Right ventricle myocardium inferior (tissue), 1 donor: ENCODE data around the gene PCBP3. TPM values are rescaled to one million over a fixed set of nuclear protein-coding genes. Genes with fewer than 3 reads are reported as not detected.
"Not testable (repeated sequence)": the region's sequence is repeated elsewhere in the genome, so short reads cannot be mapped to it uniquely, and the experiment has no call there.

Experiments used
- ATAC-seq: fragments of 200-7000 bp; cut with Tn5 transposase; one replicate; pipeline ENCODE4 v1.9.1; 2020; ENCODE audit warnings: mild to moderate bottlenecking, moderate library complexity
- DNase-seq: peaks from one replicate; pipeline ENCODE4 v3.0.0; 2021; ENCODE audit errors: missing footprints
- intact Hi-C: fragments of 100-400 bp; cut with DNase I; formaldehyde crosslinking; loops from one replicate; pipeline ENCODE4 v1.11.0; 2022
- total RNA-seq: library from RNA; stranded (reverse); fragmentation: NEBNext Ultra II Directional; extraction: Animal tissue kit (Norgen Biotek cat#: 25700); gene quantifications from one replicate; pipeline ENCODE4 v1.2.1, GENCODE V29; 2021
- donor health status: DM: no; HTN: yes; CAD: no; lungs with severe emphysema.

Gene PCBP3
- total RNA-seq, 1 donor from 2014 or later: 3.7 TPM

GRCh38 chr21:45943630-45944540 lies 300.4 kb downstream of the PCBP3 start:
- DNase-seq: peak; percentile 43
- no peak for ATAC-seq
- intact Hi-C loops: no loop called here

GRCh38 chr21:45944601-45945000 lies 301.1 kb downstream of the PCBP3 start:
- peak; percentile 1 for DNase-seq
- intact Hi-C loops: no loop called here
- ATAC-seq: no peak

GRCh38 chr21:45945066-45945867 lies 301.7 kb downstream of the PCBP3 start:
- intact Hi-C loops: no loop called here
- ATAC-seq (no peak), DNase-seq (no peak)

- no peak for DNase-seq
These were observed 302.3 kb downstream of the PCBP3 start for GRCh38 chr21:45945868-45946210.

GRCh38 chr21:45947296-45947695 lies 303.8 kb downstream of the PCBP3 start:
- intact Hi-C loops: no loop called here
- no peak for ATAC-seq
- DNase-seq: peak; percentile 60

More at GRCh38 chr21:45945868-45946210, 302.3 kb downstream of the PCBP3 start:
- no peak for ATAC-seq
- intact Hi-C loops: no loop called here

- intact Hi-C loops: no loop called here
- peak; percentile 37 for DNase-seq
- no peak for ATAC-seq
These were observed 304.3 kb downstream of the PCBP3 start for GRCh38 chr21:45947716-45948255.

- intact Hi-C loops: no loop called here
- DNase-seq (peak; percentile 58), ATAC-seq (no peak)
These were observed 305.1 kb downstream of the PCBP3 start for GRCh38 chr21:45948576-45949141.

- ATAC-seq (peak; percentile 12), DNase-seq (peak; percentile 70)
- intact Hi-C loops: no loop called here
These were observed 306.6 kb downstream of the PCBP3 start for GRCh38 chr21:45949928-45950739.

GRCh38 chr21:45950740-45951515 lies 307.4 kb downstream of the PCBP3 start:
- ATAC-seq (peak; percentile 69), DNase-seq (peak; percentile 76)
- intact Hi-C loops: no loop called here

- intact Hi-C loops: no loop called here
- ATAC-seq: no peak
- peak; percentile 56 for DNase-seq
These were observed 308.2 kb downstream of the PCBP3 start for GRCh38 chr21:45951676-45952075.

- DNase-seq, intact Hi-C loops, ATAC-seq: not testable (repeated sequence)
These were observed 309.0 kb downstream of the PCBP3 start for GRCh38 chr21:45952527-45952926.

GRCh38 chr21:45952974-45953373 lies 309.4 kb downstream of the PCBP3 start:
- no peak for ATAC-seq
- intact Hi-C loops: no loop called here
- DNase-seq: peak; percentile 59

GRCh38 chr21:45954261-45954660 lies 310.7 kb downstream of the PCBP3 start:
- ATAC-seq: peak; percentile 44
- DNase-seq: peak; percentile 62
- intact Hi-C loops: no loop called here

GRCh38 chr21:45954921-45955320 lies 311.4 kb downstream of the PCBP3 start:
- DNase-seq (no peak), ATAC-seq (no peak)
- intact Hi-C loops: no loop called here

- ATAC-seq (no peak), DNase-seq (no peak)
- intact Hi-C loops: no loop called here
These were observed 314.0 kb downstream of the PCBP3 start for GRCh38 chr21:45957551-45957950.

- DNase-seq: peak; percentile 71
- ATAC-seq: peak; percentile 74
- intact Hi-C loops: no loop called here
These were observed 314.6 kb downstream of the PCBP3 start for GRCh38 chr21:45957981-45958600.

- intact Hi-C loops: no loop called here
- DNase-seq: no peak
- no peak for ATAC-seq
These were observed 315.7 kb downstream of the PCBP3 start for GRCh38 chr21:45959182-45959581.
